HepG2 (cell line): ENCODE measurements around the gene TMEM62. TPM values are rescaled to one million over a fixed set of nuclear protein-coding genes. Genes with fewer than 3 reads are reported as not detected.
A peak's percentile ranks its signal among the peaks of the same experiment; 100 is the strongest.

Experiments used
- BCL6 ChIP-seq: IDR thresholded peaks from 2 replicates; pipeline ENCODE4 v1.6.1; 2016; ENCODE audit warnings: missing genetic modification reagents, missing compliant biosample characterization
- BRF2 ChIP-seq: sonication (generic); formaldehyde crosslinking; IDR thresholded peaks from 2 replicates; pipeline ENCODE4 v1.8.1; 2022; ENCODE audit warnings: mild to moderate bottlenecking, missing genetic modification reagents
- CBX5 ChIP-seq: sonication (generic); formaldehyde crosslinking; IDR thresholded peaks from 2 replicates; pipeline ENCODE4 v1.4.0; 2020; ENCODE audit warnings: missing genetic modification reagents, borderline replicate concordance
- DRAP1 ChIP-seq: IDR thresholded peaks from 2 replicates; pipeline ENCODE4 v1.6.1; 2016; ENCODE audit warnings: missing genetic modification reagents, missing compliant biosample characterization
- FOXM1 ChIP-seq: sonication (generic); formaldehyde crosslinking; IDR thresholded peaks from 2 replicates; pipeline ENCODE4 v1.5.0; 2020; ENCODE audit warnings: missing genetic modification reagents
- HBP1 ChIP-seq: IDR thresholded peaks from 2 replicates; pipeline ENCODE4 v1.6.1; 2016; ENCODE audit warnings: low read depth, control low read depth
- HDAC2 ChIP-seq: sonication (generic); formaldehyde crosslinking; IDR thresholded peaks from 2 replicates; pipeline ENCODE4 v1.4.0; 2020; ENCODE audit warnings: missing genetic modification reagents
- KLF11 ChIP-seq: IDR thresholded peaks from 2 replicates; pipeline ENCODE4 v1.6.1; 2016; ENCODE audit warnings: missing compliant biosample characterization
- MAFF ChIP-seq: IDR thresholded peaks from 2 replicates; pipeline ENCODE4 v1.6.1; 2011; ENCODE audit warnings: low read depth, low read length, improper control_type of control experiment
- NBN ChIP-seq: fragments of 450-650 bp; conservative IDR thresholded peaks from 2 replicates; pipeline ENCODE4 v1.6.1; 2017
- NFKB2 ChIP-seq: sonication (generic); formaldehyde crosslinking; IDR thresholded peaks from 2 replicates; pipeline ENCODE4 v1.4.0; 2020; ENCODE audit warnings: missing genetic modification reagents, borderline replicate concordance
- NR2F2 ChIP-seq: IDR thresholded peaks from 2 replicates; pipeline ENCODE4 v1.6.1; 2012; ENCODE audit warnings: low read depth, inconsistent platforms, borderline replicate concordance
- PHB2 ChIP-seq: fragments of 450-650 bp; IDR thresholded peaks from 2 replicates; pipeline ENCODE4 v1.6.1; 2018; ENCODE audit not compliant: partially characterized antibody
- PPARG ChIP-seq: conservative IDR thresholded peaks from 2 replicates; pipeline ENCODE4 v1.6.1; 2016; ENCODE audit warnings: missing biosample characterization, missing genetic modification reagents
- REXO4 ChIP-seq: sonication (generic); formaldehyde crosslinking; IDR thresholded peaks from 2 replicates; pipeline ENCODE4 v1.8.0; 2022; ENCODE audit warnings: missing genetic modification reagents, mild to moderate bottlenecking, borderline replicate concordance
- ZFP37 ChIP-seq: sonication (generic); formaldehyde crosslinking; IDR thresholded peaks from 2 replicates; pipeline ENCODE4 v1.4.0; 2020; ENCODE audit warnings: missing genetic modification reagents, borderline replicate concordance
- ZNF205 ChIP-seq: IDR thresholded peaks from 2 replicates; pipeline ENCODE4 v1.6.1; 2018; ENCODE audit warnings: missing biosample characterization, missing genetic modification reagents
- ZNF280B ChIP-seq: sonication (generic); formaldehyde crosslinking; IDR thresholded peaks from 2 replicates; pipeline ENCODE4 v1.5.0; 2020; ENCODE audit warnings: missing genetic modification reagents, mild to moderate bottlenecking, borderline replicate concordance
- ZNF354B ChIP-seq: sonication (generic); formaldehyde crosslinking; IDR thresholded peaks from 2 replicates; pipeline ENCODE4 v1.8.0; 2022; ENCODE audit warnings: mild to moderate bottlenecking, missing genetic modification reagents
- ZNF510 ChIP-seq: sonication (generic); formaldehyde crosslinking; IDR thresholded peaks from 2 replicates; pipeline ENCODE4 v1.4.0; 2020; ENCODE audit warnings: low read depth, mild to moderate bottlenecking, missing genetic modification reagents
- ZNF550 ChIP-seq: sonication (generic); formaldehyde crosslinking; IDR thresholded peaks from 2 replicates; pipeline ENCODE4 v1.4.0; 2020; ENCODE audit warnings: mild to moderate bottlenecking, missing genetic modification reagents, borderline replicate concordance
- ZNF574 ChIP-seq: sonication (generic); formaldehyde crosslinking; IDR thresholded peaks from 2 replicates; pipeline ENCODE4 v1.4.0; 2020; ENCODE audit warnings: missing genetic modification reagents
- ZNF713 ChIP-seq: sonication (generic); formaldehyde crosslinking; IDR thresholded peaks from 2 replicates; pipeline ENCODE4 v1.4.0; 2020; ENCODE audit warnings: mild to moderate bottlenecking, missing genetic modification reagents
- ZSCAN29 ChIP-seq: sonication (generic); formaldehyde crosslinking; conservative IDR thresholded peaks from 2 replicates; pipeline ENCODE4 v1.4.0; 2020; ENCODE audit warnings: mild to moderate bottlenecking, missing genetic modification reagents
- polyA plus RNA-seq, 8 experiments: library from polyadenylated mRNA; depleted of rRNA in 3 of 8; stranded (reverse) in 7 of 8; unstranded in 1 of 8; fragments of >200 nt; fragmentation: Illumina TruSeq in 4 of 8; extraction: Trizol in 4 of 8; gene quantifications; 2 replicates each; pipeline versions ENCODE4 v1.2.1 to v1.2.3, GENCODE V29; 2011 to 2016; ENCODE audit warnings: low read depth in 4 of 8, missing spikeins in 1 of 8, mixed read lengths in 1 of 8; ENCODE audit not compliant: insufficient read depth in 1 of 8
- total RNA-seq, 5 experiments: library from RNA; depleted of rRNA; stranded (reverse); fragments of >200 nt; fragmentation: Illumina TruSeq; extraction: Trizol; gene quantifications; 2 replicates each; pipeline ENCODE4 v1.2.3, GENCODE V29; 2016; ENCODE audit warnings: low read depth in 1 of 5

TMEM62 gene
- total and polyA plus RNA-seq, 2 of the 13 experiments (the other 11 are each of a cell fraction or from before 2014, with no cell fraction given), result 14.2 to 20.9 TPM

GRCh38 chr15:43185157-43186002 is 52.0 kb downstream of the TMEM62 start, which contains the start of gene CCNDBP1 (continued):
- TF ChIP-seq ZNF280B (CRISPR knock-in tag), result 0 out of 2 replicates have a peak, but pooled peaks have one; percentile 74
- TF ChIP-seq KLF11, result no peak
- no peak for TF ChIP-seq NBN
- no peak for TF ChIP-seq FOXM1 (CRISPR knock-in tag)
- no peak for TF ChIP-seq ZNF354B (CRISPR knock-in tag)
- 0 out of 2 replicates have a peak, but pooled peaks have one; percentile 11 for TF ChIP-seq PPARG (CRISPR knock-in tag)
- peak; percentile 87; the same call in 1 of the 2 replicates for TF ChIP-seq NFKB2 (CRISPR knock-in tag)
- no peak for TF ChIP-seq NR2F2
- peak; percentile 58 for TF ChIP-seq ZFP37 (CRISPR knock-in tag)
- 0 out of 2 replicates have a peak, but pooled peaks have one; percentile 43 for TF ChIP-seq ZSCAN29 (CRISPR knock-in tag)
- no peak for TF ChIP-seq ZNF510 (CRISPR knock-in tag)
- peak; percentile 61; the same call in 1 of the 2 replicates for TF ChIP-seq CBX5 (CRISPR knock-in tag)
- TF ChIP-seq ZNF574 (CRISPR knock-in tag), result peak; percentile 89
- TF ChIP-seq ZNF550 (CRISPR knock-in tag), result no peak
- no peak for TF ChIP-seq MAFF
- TF ChIP-seq HBP1 (CRISPR knock-in tag), result 0 out of 2 replicates have a peak, but pooled peaks have one; percentile 40
- no peak for TF ChIP-seq REXO4 (CRISPR knock-in tag)
- peak; percentile 45; the same call in 1 of the 2 replicates for TF ChIP-seq HDAC2 (CRISPR knock-in tag)
- no peak for TF ChIP-seq PHB2
- peak; percentile 62 for TF ChIP-seq BCL6 (CRISPR knock-in tag)
- peak; percentile 79 for TF ChIP-seq DRAP1
- no peak for TF ChIP-seq BRF2 (CRISPR knock-in tag)
- no peak for TF ChIP-seq ZNF713 (CRISPR knock-in tag)
- TF ChIP-seq ZNF205 (CRISPR knock-in tag), result no peak
